GM18868 (cell line): Measurements from ENCODE around the gene POLRMT.
A peak's percentile ranks its signal among the peaks of the same experiment; 100 is the strongest.

Experiments
- ATAC-seq: cut with Tn5 transposase; IDR thresholded peaks from one replicate; pipeline ENCODE4 v1.9.1; 2021; ENCODE audit warnings: mild to moderate bottlenecking, moderate library complexity; ENCODE audit not compliant: unreplicated experiment

The POLRMT gene

DNA sequence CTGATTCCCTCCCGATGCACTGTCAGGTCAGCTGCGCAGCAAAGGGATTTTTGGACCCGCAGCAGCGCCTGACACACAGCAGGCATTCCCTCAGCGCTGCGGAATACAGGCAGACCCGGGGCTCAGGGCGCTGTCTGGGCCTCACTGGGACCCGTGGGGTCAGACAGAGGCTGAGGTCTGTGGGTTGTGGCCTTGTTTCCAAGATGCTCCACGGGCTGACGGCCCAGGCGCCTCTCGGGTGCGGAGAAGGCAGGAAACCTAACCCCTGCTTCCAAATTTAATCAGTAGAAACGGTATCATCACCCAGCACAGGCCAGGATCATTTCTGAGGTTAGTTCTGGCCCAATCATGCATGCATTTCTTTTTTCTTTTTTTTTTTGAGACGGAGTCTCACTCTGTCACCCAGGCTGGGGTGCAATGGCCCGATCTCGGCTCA is 30.4 kb upstream of the POLRMT start:
- ATAC-seq = no peak

DNA sequence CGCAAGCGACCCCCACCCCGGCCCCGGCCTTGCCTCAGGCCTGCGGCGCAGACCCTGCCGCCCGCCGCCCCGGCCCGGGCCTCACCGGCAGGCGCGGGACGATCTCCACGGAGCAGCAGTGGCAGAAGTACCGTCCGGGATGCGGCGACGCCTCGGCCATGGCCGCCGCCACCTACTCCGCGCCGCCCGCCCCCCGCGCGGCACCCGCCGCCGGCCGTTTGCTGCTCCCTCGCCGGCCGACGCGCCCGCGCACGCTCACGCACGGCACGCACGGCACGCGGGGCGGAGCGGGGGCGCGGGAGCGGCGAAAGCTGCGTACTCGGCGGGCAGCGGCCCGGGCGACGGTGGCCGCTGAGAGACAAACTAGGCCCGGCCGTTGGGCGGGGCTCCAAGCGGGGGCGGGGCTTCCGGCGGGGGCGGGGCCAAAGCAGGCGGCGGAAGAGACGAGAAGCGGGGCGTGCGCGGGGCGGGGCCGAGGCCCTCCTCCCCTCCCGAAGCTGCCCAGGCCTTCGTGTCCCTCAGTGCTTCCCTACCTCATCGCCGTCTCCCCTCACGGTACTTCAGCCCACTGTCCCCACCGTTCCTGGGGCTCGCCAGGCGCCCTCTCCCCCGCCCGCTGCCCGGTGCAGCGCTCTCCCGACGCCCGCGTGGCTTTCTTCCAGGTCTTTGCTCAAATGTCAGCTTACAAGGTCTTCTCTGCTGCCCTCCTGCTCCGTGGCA is 29.8 kb upstream of the POLRMT start, which contains the start of gene RNF126:
RNF126 (minus strand) TSS at position 253 of the 720 bp plus-strand sequence; CDS start at position 160, 93 bp downstream.
- peak; percentile 51 for ATAC-seq

DNA sequence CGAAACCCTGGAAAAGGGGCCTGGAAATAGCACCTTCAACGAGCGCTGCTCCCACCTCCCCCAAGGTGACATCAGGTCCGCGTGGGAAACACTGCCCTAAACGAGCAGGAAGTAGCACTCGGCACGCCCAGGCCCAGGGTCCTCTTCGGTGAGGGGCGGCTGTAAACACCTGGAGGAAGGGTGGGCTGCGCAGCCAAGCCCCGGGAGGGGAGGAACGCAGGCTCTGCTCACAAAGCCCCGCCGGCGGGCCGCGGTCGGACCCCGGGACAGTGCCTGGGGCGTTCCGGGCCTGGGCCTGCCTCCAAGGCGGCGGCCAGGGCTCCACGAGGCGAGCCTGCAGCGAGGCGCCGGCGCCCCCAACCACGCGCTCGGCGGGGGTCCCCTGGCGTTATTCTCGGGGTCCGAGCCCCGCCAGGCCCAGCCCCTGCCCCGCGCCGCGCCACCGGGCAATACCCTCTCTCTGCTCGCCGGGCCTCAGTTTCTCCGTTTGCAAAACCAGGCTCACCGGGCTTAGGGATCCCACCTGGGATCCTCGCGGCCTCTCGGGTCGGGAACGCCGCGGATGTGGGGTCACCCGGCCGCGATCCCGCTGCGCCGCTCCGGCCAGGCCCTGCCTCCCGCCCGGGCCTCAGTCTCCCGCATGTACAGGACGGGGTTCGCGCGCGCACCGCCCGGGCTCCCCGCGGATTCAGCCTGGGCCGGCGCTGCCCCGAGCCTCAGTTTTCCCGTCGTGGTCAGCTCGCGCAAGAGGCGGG is 29.0 kb upstream of the POLRMT start:
- ATAC-seq = no peak

DNA sequence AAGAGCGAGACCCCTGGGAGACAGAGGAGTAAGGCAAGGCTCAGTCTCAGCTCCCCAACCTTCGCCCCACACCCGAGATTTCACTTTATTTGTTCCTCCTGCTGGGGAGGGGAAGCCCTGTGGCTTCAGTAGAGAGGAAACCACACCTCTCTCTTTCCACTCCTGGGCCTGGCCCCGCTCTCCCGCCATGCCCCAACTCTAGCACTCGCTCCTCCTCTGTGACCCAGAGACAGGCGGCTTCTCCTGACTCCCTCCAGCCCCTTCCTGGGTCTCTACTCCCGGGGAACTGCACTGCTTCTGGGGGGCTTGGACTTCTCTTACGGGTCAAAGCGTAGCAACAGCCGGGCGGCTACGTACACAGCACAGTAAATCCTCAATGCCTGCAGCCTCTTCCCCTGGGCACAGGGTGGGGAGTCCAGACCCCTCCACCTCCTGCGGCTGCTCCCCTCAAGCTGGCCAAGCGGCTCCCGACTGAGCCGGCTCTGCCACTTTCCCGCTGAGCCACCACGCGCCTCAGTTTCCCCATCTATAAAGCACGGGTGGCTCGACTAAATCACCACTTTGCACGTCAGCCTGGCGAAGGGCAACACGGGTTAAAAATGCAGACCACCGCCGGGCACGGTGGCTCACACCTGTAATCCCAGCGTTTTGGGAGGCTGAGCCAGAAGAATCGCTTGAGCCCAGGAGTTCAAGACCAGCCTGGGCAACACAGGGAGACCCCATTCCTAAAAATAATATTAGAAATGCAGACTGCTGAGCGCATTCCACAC is 28.3 kb upstream of the POLRMT start:
- ATAC-seq = no peak

DNA sequence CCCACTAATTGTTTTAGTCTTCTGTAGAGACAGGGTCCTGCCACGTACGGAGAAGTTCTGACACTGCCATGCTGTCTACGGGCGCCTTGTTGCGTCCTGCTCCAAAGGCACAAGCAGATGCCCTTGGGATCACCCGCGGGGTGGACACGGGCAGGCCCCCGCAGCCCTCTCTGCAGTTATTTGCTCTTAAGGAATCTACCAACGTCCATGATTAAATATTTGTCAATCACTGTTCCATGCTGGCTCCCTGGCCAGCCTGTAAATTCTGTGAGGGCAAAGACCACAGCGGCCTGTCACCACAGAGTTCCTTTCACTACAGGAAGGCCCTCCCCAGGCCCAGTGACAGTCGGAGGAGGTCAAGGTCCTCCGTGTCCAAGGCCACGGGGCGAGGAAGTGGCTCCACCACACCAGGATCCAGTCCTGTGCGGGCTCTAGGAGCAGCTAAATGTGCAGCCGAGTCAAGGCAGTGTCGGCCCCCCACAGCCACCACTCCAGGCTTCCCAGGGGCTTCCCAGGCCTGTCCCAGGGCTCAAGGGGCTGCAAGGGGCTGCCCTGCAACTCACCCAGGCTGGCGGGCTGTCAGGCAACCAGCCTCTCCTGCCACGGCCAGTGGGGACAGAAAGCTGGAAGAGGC is 27.6 kb upstream of the POLRMT start:
- no peak for ATAC-seq

DNA sequence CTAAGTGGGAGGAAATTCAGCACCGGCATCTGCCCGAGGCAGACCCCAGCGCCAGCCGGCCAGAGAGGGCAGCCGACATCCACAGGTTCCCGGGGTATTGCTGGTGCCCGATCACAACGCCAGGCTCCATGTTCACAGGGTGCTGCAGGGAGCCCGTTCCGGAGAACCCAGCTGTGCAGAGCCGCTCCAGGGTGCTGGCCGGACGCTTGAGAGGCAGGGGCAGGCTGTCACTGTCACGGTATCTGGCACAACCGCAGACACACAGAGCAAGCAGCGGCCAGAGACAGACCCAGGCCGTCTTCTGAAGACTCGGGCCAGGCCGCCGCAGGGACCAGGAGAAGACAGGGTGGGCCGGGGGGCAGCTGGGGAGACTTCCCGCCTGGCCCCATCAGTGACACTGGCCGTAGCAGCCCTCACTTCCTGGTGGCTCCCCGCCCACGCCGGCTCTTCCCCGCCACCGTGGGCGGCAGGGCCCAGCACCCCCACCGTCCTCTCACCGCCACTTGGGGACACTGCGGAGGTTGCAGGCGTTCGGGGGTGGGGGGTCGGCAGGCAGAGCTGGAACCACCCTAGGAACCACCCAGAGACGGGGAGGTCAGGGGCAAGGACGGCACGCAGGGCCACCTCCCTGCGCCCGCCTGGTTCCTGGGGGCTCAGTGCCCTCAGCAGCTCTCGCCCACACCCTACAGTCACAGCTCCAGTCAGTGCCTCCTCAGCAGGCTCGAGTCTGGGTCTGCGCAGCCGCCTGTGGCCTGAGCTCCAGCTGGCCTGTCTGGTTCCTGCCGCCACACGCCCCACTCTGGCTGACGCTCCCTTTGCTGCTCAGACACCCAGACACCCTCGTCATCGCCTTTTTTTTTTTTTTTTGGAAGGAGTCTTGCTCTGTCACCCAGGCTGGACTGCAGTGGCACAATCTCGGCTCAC is 25.8 kb upstream of the POLRMT start:
- ATAC-seq = no peak

DNA sequence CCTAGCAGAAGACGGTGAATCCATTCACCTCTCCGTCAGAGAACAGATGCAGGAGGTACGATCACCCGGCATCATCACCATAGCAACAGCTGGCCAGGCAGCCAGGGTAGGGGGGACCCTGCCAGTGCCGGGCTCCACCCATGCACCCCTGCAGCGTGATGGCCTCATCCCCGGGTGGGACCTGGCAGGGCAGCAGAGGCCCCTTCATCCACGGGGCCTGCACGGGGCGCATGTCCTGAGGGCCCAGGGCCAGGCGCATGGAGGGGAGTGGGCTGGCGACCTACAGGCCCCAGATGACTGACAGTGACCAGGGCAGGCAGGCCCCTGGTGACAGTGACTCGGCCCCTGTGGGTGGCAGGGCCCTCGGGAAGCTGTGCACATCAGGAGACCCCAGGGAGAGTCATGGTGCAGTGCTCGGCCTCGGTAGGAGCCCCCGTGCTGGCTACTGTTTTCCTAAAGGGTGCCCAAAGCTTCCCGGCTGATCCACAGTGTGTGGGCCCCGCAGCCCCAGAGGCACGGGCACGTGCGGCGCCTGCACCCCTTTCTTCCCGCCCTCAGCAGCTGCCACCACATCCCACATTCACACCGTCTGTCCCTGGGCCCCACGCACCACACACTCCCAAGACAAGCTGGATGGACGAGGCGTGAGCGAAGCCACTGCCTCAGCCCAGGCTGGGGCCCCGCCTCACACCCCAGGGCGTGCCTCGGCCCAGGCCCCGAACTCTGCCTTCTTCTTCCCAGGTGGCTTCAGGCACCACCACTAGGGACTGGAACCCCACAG is 24.9 kb upstream of the POLRMT start:
- ATAC-seq = no peak

DNA sequence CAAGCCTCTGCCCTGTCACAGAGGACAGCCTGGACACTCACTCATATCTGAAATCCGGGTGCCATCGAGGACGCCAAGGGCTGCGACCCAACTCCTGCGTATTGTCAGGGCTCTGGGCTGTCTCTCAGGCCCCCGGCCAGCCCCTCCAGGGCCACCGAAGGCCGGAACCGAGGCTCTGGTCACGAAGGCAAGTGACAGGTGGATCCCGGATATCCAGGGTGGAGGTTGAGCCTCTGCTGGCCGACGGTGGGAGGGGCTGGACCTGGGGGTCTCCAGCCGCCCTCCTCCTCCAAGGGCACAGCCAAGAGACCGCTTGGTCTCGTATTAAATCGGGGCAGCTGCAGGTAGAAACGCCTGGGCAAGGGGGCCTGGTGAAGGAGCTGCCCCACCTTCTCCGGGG is 24.3 kb upstream of the POLRMT start:
- ATAC-seq = no peak

DNA sequence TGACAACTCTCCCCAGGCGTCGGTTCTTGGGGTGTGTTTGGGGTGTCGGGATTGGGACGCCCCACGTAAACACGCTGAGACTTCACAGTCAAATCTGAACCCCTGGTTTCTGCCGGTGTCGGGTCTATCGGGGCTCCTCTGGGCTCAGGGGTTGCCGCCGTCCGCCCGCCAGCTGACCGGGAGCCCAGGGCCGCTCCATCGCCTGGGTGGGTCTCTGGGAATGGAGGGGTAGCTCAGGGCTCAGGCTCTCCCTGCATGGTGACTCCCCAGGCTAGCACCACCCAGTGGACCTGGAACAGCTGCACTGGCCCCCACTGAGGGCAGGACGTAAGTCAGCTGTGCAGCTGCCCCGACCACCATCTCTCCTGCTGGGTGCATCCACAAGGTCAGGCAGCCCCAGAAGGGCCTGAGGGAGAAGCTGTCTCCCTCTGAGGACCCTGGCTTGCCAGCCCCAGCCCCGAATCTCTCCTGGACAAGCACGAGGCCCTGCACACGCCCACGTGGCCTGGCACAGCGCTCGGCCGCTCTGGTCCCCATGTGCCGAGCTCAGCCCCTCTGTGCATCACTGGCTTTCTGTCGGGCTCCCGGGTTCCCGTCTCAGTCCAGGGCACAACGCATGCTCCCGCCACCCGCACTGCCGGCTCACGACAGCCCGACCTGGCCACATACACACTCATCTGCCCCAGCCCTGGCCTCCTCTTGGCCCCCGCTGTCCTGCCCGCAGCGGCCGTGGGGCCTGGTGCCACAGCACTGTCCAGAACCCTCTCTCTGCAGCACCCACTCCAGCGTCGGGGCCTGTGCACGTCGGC is 23.6 kb upstream of the POLRMT start:
- ATAC-seq = no peak

DNA sequence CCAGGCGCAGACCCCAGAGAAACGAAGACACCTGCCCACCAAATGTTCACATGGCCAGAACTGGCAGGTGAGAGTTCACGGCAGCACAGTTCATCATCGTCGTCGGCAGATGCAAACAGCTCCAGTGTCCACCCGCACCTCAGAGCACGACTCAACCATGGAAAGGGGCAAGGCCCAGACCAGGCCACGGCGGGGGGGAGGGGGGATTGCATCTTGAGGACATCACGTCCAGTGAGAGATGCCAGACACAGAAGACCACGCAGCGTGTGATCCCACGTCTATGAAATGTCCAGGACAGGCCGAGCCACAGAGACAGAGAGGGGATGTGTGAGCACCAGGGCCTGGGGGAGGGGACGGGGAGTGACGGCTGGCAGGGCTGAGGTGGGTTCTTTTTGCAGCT is 22.4 kb upstream of the POLRMT start:
- ATAC-seq = no peak

DNA sequence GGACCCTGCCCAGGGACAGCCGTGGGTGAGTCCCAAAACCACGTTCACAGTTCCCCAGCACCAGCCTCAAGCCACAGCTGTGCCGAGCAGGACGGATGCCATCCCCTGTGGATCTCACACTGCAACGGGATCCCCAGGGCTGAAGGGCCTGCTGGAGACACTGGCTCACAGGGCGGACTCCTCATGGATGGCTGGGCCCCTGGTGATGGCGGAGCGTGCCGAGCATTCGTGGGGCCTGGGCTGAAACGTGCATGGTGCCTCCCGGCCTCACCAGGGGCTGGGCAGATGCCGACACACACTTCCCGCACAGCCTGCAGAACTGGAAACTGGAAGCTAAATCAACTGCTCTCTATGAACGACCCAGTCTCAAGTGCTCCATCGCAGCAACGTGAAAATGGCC is 20.1 kb upstream of the POLRMT start:
- ATAC-seq = no peak

DNA sequence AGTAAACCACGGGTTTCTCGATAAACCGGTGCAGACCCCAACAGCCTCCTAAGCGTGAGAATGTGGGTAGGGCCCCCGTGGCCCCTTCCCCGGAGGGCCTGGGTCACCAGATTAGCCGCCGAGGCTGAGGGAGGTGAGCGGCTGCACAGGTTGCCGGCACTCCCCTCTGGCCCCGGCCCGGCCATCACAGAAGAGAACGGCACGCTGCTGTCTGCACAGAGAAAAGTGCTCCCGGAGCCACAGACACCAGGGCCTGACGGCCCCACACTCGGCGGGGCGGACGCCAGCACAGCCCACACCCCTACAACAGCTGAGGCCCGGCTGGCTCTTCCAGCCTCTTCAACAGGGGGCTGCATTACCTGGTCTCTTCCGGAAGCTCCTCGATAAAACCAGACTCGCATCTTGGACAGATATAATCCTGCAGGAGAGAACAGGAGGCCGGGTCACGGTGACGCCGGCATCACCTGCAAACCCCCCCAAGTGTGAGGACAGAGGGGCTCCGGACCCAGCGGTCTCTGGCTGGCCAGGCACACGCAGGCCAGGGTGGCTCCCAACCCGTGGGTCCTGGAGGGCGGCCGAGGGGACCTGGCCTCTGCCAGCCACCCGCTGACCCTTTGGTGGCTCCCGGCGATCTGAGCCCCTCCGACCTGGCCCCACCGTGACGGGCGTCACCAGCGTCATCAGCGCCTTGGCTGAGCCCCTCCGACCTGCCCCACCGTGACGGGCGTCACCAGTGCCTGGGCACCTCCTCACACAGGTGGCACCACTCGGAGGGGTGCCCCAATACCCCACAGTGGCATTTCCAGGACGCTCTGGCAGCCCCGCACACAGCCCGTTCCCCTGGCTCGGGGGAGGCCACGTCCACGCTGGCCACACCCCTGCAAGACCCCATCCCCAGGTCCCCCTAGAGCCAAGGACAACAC is 19.4 kb upstream of the POLRMT start:
- no peak for ATAC-seq

DNA sequence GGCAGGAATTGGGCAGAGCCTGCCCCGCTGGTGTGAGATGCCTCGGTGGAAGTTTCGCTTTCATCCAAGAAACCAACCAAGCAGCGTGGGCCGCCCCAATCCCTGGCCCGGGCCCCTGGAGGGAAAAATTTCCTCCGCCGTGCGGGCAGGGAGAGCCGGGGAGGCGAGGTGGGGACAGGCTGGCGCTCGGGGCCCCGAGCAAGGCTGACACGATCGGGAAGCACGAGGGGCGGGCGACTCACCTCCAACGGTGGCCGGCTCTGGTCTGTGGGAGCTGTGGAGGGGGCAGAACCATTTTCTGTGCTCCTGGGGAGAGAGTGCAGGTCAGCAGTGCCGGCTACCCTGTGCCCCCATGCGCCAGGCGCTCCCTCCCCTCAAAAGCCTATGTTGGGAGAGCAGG is 18.7 kb upstream of the POLRMT start:
- no peak for ATAC-seq

DNA sequence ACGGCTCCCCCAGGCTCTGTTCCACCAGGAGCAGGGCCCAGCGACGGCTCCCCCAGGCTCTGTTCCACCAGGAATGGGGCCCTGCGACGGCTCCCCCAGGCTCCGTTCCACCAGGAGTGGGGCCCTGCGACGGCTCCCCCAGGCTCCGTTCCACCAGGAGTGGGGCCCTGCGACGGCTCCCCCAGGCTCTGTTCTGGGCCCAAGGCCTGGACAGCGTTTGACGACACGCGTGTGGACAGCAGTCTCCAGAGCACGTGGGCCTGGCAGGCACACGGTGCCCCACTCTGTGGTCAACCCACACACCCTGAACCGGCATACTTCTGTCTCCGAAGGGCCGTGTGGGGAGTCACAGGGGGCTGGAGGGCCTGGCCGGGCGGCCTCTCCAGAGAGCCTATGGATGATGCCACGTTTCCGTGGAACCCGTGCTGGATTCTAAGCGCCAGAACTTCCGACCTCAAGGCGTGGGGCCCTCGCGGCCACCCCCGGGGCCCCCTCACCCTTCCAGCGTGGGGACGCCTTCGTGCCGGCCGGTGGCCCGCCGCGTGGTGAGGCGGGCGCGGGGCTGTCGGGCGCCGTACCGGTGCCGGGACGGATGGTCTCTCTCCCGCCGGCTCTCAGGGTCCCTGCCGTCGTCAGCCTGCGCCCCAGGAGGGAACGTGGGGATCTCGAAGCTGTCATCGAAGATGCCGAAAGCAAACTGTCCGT is 17.9 kb upstream of the POLRMT start:
- ATAC-seq = no peak

DNA sequence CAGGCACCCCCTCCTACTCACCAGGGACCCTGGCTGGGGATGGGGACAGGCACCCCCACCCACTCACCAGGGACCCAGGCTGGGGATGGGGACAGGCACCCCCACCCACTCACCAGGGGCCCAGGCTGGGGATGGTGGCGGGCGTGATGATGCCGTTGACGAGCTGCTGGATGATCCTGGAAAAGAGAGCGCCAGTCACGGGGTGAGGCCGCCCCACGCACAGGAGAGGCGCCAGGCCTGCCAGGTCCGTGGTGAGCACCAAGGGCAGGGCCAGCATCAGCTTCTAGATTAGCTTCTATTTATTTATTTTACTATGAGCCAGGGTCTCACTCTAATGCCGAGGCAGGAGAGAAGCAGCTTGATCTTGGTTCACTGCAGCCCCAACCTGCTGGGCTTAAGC is 16.8 kb upstream of the POLRMT start:
- ATAC-seq = no peak

DNA sequence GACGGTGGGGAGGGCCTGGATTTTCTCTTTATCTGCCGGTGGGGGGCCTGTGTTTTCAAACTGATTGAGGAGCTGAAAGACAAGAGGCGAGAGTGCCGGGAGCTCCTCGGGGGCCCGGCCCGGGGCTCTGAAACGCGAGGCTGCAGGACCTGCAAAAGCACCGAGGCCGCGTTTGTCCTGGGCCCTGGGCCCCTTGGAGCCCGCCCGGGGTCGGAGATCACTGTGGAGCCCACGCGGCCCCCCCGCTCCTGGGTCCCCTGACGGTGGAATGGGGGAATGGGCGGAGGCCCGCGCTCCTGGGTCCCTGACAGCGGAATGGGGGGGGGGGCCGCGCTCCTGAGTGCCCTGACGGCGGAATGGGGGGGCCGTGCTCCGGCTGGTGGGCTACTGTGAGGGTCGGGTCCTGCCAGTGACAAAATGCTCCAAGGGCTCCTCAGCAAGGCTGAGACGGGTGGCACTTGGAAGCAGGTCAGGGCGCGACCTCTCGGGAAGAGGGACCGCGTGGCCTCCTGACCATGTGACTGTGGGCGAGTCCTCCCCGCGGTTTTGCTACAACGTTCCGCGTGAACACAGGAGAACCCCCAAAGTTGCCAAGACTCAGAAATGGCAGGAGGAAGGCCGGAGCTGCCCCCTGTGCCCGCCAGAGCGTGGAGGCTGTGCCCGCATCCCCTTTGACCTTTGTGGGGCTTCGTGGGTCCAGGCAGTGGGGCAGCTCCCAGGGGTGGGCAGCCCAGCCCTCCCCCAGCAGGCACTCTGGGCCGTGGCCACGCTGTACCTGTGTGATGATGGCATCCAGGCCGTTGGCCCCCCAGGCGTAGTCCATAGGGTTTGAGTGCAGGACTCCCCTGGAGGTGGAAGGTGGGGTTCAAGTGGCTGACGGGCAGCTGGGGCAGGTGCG is 15.8 kb upstream of the POLRMT start:
- ATAC-seq = no peak
